NCI-H446 treated with DMSO at 0.1 percent for 48 hours (cell line): ENCODE measurements around the gene SNX33.
"Not testable (repeated sequence)": the region's sequence is repeated elsewhere in the genome, so short reads cannot be mapped to it uniquely, and the experiment has no call there.

ENCODE experiments used
- DNase-seq: peaks from one replicate; lab custom pipeline; 2025; lab: John Stamatoyannopoulos, UW

The SNX33 gene

GRCh38 chr15:75647370-75648155 lies at the start of gene SNX33:
Gene SNX33, plus strand, starts transcription at chr15:75647912. Its CDS starts 1,191 bp downstream, at chr15:75649103.
- DNase-seq: no peak

- no peak for DNase-seq
Measured at GRCh38 chr15:75598361-75598760, 49.4 kb upstream of the SNX33 start.

GRCh38 chr15:75599401-75599800 lies 48.3 kb upstream of the SNX33 start:
- DNase-seq: no peak

- DNase-seq: no peak
Measured at GRCh38 chr15:75606026-75606425, 41.7 kb upstream of the SNX33 start.

- DNase-seq: no peak
Measured at GRCh38 chr15:75606711-75607699, 40.7 kb upstream of the SNX33 start.

GRCh38 chr15:75616766-75617165 lies 30.9 kb upstream of the SNX33 start:
- no peak for DNase-seq

- DNase-seq: no peak
Measured at GRCh38 chr15:75620058-75620820, 27.5 kb upstream of the SNX33 start.

- DNase-seq: no peak
Measured at GRCh38 chr15:75620841-75621391, 26.8 kb upstream of the SNX33 start.

GRCh38 chr15:75622505-75622904 lies 25.2 kb upstream of the SNX33 start:
- no peak for DNase-seq

- peak; percentile 74 for DNase-seq
Measured at GRCh38 chr15:75625542-75626347, 22.0 kb upstream of the SNX33 start, which contains the start of gene SNUPN. Gene SNUPN, minus strand, starts transcription at chr15:75625725. Its CDS starts 4,674 bp downstream, at chr15:75621051.

GRCh38 chr15:75631935-75632334 lies 15.8 kb upstream of the SNX33 start:
- no peak for DNase-seq

- DNase-seq: not testable (repeated sequence)
Measured at GRCh38 chr15:75633922-75634321, 13.8 kb upstream of the SNX33 start.

- DNase-seq: no peak
Measured at GRCh38 chr15:75636026-75636425, 11.7 kb upstream of the SNX33 start.

- DNase-seq: no peak
Measured at GRCh38 chr15:75637245-75638009, 10.3 kb upstream of the SNX33 start.

- no peak for DNase-seq
Measured at GRCh38 chr15:75639191-75639708, 8.5 kb upstream of the SNX33 start.

GRCh38 chr15:75639709-75640482 lies 7.8 kb upstream of the SNX33 start, which contains the start of gene IMP3:
Gene IMP3, minus strand, starts transcription at chr15:75640224. Its CDS starts 56 bp downstream, at chr15:75640168.
- peak; percentile 92 for DNase-seq

- peak; percentile 31 for DNase-seq
Measured at GRCh38 chr15:75640483-75641178, 7.1 kb upstream of the SNX33 start.

- DNase-seq: no peak
Measured at GRCh38 chr15:75641179-75641503, 6.6 kb upstream of the SNX33 start.
